Ovary (tissue), 9 donors: ENCODE data around the gene MAGEA9B. TPM values are rescaled to one million over a fixed set of nuclear protein-coding genes. Genes with fewer than 3 reads are reported as not detected.
"Not testable (repeated sequence)": the region's sequence is repeated elsewhere in the genome, so short reads cannot be mapped to it uniquely, and the experiment has no call there.

Source experiments
- DNase-seq, 5 donors: peaks; one replicate each; pipeline ENCODE4 v3.0.0-alpha.2; 2019 to 2020
- H3K27ac ChIP-seq, 2 donors: fragments of 200-600 bp; one replicate each; pipeline versions ENCODE4 v1.5.1 to v1.8.0; 2019 to 2022
- H3K27me3 ChIP-seq: fragments of 200-600 bp; one replicate; pipeline ENCODE4 v1.8.0; 2022
- H3K36me3 ChIP-seq: fragments of 200-600 bp; sonication (generic); one replicate; pipeline ENCODE4 v1.5.1; 2019
- H3K4me1 ChIP-seq: one replicate; pipeline ENCODE4 v1.8.1; 2013; ENCODE audit warnings: mild to moderate bottlenecking, moderate library complexity; ENCODE audit not compliant: insufficient read depth
- H3K4me3 ChIP-seq: fragments of 200-600 bp; sonication (generic); one replicate; pipeline ENCODE4 v1.5.1; 2017
- H3K9me3 ChIP-seq, 2 donors: fragments of 200-600 bp in 1 of 2; sonication (generic) in 1 of 2; one replicate each; pipeline versions ENCODE4 v1.5.1 to v1.8.1; 2013 to 2019; ENCODE audit warnings: mild to moderate bottlenecking in 1 of 2, moderate library complexity in 1 of 2
- CTCF ChIP-seq, 3 donors: fragments of 450-650 bp in 2 of 3; fragments of 200-600 bp in 1 of 3; IDR thresholded peaks; one replicate each; pipeline versions ENCODE4 v1.5.1 to v1.8.0; 2016 to 2022; ENCODE audit warnings: antibody characterized with exemption in 3 of 3, mild to moderate bottlenecking in 1 of 3
- EP300 ChIP-seq: sonication (generic); formaldehyde crosslinking; IDR thresholded peaks from one replicate; pipeline ENCODE4 v1.6.1; 2017; ENCODE audit warnings: antibody characterized with exemption
- POLR2A ChIP-seq: fragments of 450-650 bp; IDR thresholded peaks from one replicate; pipeline ENCODE4 v1.6.1; 2017; ENCODE audit warnings: antibody characterized with exemption, mild to moderate bottlenecking, moderate library complexity
- WGBS, 3 donors: extraction: QIAGEN DNeasy Blood & Tissue Kit in 1 of 3; methylation state at CpG; one replicate each; pipeline versions ENCODE4 v1.1.5 to v1.1.7; 2013 to 2017; 5-methylcytosine and 5-hydroxymethylcytosine counted together
- intact Hi-C, 4 donors: fragments of 100-400 bp; cut with DNase I; formaldehyde crosslinking; loops; one replicate each; pipeline versions ENCODE4 v1.11.0 to v1.15.1; 2022 to 2023
- polyA plus RNA-seq, 2 donors: library from polyadenylated mRNA; stranded (reverse); fragments of 200-250 nt in 1 of 2; fragments of 350-450 nt in 1 of 2; fragmentation: Illumina TruSeq in 1 of 2; extraction: RNeasy Lipid Tissue Mini Kit (QIAGEN cat#74804) in 1 of 2; gene quantifications; one replicate each; pipeline ENCODE4 v1.2.3, GENCODE V29; 2013 to 2014
- total RNA-seq, 7 donors: library from RNA; depleted of rRNA in 2 of 7; stranded (reverse); fragments of >200 nt in 2 of 7; fragmentation: NEBNext Ultra II Directional in 3 of 7; extraction: Animal tissue kit (Norgen Biotek cat#: 25700) in 3 of 7; gene quantifications; one replicate each; pipeline versions ENCODE4 v1.1.0 to v1.2.4, GENCODE V29; 2016 to 2023
- donor health status: DM: no; HTN: no; CAD: no; lungs with moderate emphysema.
- donor health status: DM: no; HTN: no; CAD: no.
- donor health status: Bipolar disorder and iron deficiency.
- donor health status: DM: yes; HTN: yes; CAD: no.
- donor health status: DM: no; HTN: no; CAD: no.
- donor health status: DM: yes; HTN: yes; CAD: no.

The MAGEA9B gene
- total and polyA plus RNA-seq, 9 donors, result 0.10 TPM; not detected in 8

DNA sequence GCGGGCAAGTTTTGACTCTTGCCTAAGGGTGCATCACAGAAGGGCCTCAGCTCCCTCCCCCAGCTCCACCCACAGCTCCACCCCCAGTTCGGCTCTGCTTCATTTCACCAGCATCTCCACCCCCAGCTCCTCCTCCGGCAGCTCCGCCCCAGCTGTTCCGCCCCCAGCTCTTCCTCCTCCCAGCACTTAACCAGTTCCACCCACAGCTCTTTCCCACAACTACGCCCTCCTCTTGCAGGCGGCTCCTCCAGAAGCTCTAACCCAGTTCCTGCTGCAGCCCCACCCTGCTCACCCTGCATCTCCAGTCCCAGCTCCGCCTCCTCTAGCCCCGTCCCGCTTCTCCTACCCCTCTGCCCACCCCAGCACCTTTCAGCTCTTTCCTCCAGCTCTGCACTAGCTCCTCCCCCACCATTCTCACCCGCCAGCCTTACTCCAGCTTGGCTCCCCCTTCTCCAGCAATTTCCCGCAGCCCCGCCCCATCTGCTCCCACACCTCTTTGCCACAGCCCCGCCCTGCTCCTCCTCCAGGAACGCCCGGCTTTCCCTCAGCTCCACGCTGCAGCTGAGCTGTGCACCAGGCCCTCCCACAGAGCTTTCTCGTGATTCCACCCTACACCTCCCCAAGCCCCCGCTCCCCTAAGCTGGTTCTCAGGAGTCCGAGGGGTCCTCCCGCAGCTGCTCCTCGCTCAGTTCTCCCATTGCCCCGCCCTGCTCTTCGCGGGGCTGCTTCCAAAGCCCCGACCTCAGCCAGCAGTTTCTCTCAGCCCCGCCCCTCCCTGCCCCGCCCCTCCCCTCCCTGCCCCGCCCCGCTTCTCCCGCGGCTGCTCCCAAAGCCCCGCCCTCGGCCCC lies 47.8 kb downstream of the MAGEA9B start:
- DNase-seq, result peak; percentile 86 to 90 (median 88)
- Histone ChIP-seq H3K9me3 (no peaks in the 10 kb centered on the region), H3K4me3 (peak overlapping the region; percentile 47), H3K36me3 (no peaks in the 10 kb centered on the region), H3K27me3 (no peaks in the 10 kb centered on the region), H3K4me1 (peaks cover 3% of the 10 kb centered on the region), H3K27ac (peak overlapping the region in 1 of 2 donors; percentile 38)
- WGBS, 3 donors, result 30 to 41% (median 38%) methylated on average over 34 of the region's 34 CpGs
- no peak for TF ChIP-seq CTCF (IDR thresholded peaks at IDR 0.05)
- no peak for TF ChIP-seq EP300
- TF ChIP-seq POLR2A, result no peak
- intact Hi-C loops, result no loop called here

DNA sequence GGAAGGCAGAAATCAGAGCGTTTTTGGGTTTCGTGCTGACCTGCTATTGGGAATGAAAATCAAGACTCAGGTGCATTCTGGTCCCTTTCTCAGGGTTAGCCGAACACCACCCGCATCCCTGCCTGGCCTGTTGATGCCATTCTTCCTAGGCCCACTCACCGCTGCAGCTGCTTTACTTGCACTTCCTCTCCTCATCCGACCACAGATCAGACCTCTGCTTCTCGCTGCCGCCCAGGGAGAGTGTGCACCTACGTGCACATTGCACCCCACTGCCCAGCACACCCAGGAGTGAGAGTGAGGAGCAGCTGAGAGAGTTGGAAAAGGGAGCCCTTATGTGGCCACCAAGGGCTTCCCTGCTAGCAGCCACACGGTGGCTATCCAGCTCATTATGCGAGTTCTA lies 49.8 kb downstream of the MAGEA9B start:
- H3K4me3 ChIP-seq, H3K36me3 ChIP-seq, H3K4me1 ChIP-seq, DNase-seq, intact Hi-C loops, H3K27ac ChIP-seq, H3K27me3 ChIP-seq, H3K9me3 ChIP-seq: not testable (repeated sequence)
- WGBS, 3 donors, result 80 to 87% (median 83%) methylated on average over 7 to 10 of the region's 11 CpGs

GRCh38 chrX:149534926-149535602 lies 52.2 kb downstream of the MAGEA9B start:
- H3K27ac ChIP-seq, H3K4me1 ChIP-seq, intact Hi-C loops, H3K36me3 ChIP-seq, H3K4me3 ChIP-seq, H3K27me3 ChIP-seq, DNase-seq, H3K9me3 ChIP-seq: not testable (repeated sequence)
- 50 to 54% (median 53%) methylated on average over 3 of the region's 3 CpGs for WGBS, 3 donors

GRCh38 chrX:149533999-149534398 lies 53.3 kb downstream of the MAGEA9B start:
- H3K4me1 ChIP-seq, H3K36me3 ChIP-seq, DNase-seq, H3K9me3 ChIP-seq, H3K27ac ChIP-seq, intact Hi-C loops, H3K4me3 ChIP-seq, H3K27me3 ChIP-seq: not testable (repeated sequence)
- WGBS, 3 donors, result 82 to 89% (median 84%) methylated on average over 10 to 11 of the region's 11 CpGs

DNA sequence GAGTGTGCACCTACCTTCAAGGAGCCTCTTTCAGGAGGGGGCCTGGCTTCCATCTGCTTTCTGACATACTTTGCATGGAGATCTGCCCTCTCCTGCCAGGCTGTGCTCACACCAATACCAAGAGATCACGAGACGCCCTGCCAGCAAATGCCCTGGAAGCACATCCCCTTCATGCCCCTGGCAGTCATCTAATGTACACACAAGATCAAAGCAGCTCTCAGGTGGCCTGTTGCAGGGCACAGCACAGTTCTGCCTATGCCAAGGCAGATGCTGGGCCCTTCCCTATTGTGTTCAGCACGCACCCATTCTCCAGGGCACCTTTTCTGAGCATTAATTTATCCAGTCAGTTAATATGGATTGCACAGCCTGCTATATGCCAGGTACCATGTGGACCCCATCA lies 54.4 kb downstream of the MAGEA9B start:
- H3K36me3 ChIP-seq, H3K4me3 ChIP-seq, H3K27ac ChIP-seq, H3K27me3 ChIP-seq, H3K4me1 ChIP-seq, intact Hi-C loops, DNase-seq, H3K9me3 ChIP-seq: not testable (repeated sequence)
- WGBS, 3 donors, result 92% methylated on average over 1 of the region's 3 CpGs; no CpG with 5 or more reads in 2 of the 3 donors

Other genes starting within 250 kb of the MAGEA9B start
- gene IDS, start 82.2 kb downstream of the MAGEA9B start, total RNA-seq, result 100 to 1,000 TPM in 1 of 7 donors, 10 to 100 TPM in 6; 53.3 to 104 (median 76.1) TPM
- 100 to 1,000 TPM in 1 of 2 donors, 10 to 100 TPM in 1; 59.7 to 122 TPM for gene IDS, start 82.2 kb downstream of the MAGEA9B start, polyA plus RNA-seq
- 10 to 100 TPM in 6 of 7 donors, 1 to 10 TPM in 1; 8.7 to 23.6 (median 17.5) TPM for gene EOLA1, start 46.4 kb downstream of the MAGEA9B start, total RNA-seq
- 10 to 100 TPM; 17.2 to 27.5 TPM for gene EOLA1, start 46.4 kb downstream of the MAGEA9B start, polyA plus RNA-seq
- not detected for gene HSFX3, start 37.5 kb downstream of the MAGEA9B start, total RNA-seq
- gene HSFX3, start 37.5 kb downstream of the MAGEA9B start, polyA plus RNA-seq, result not detected
- 1 to 10 TPM in 1 of 7 donors, under 1 TPM in 2, not detected in 4; 0.22 to 1.9 (median 0.66) TPM for gene HSFX2, start 7.9 kb upstream of the MAGEA9B start, total RNA-seq
- 1 to 10 TPM in 1 of 2 donors, under 1 TPM in 1; 0.70 to 1.7 TPM for gene HSFX2, start 7.9 kb upstream of the MAGEA9B start, polyA plus RNA-seq
- gene TMEM185A, start 44.3 kb upstream of the MAGEA9B start, total RNA-seq, result 10 to 100 TPM; 18.7 to 43.5 (median 36.7) TPM
- gene TMEM185A, start 44.3 kb upstream of the MAGEA9B start, polyA plus RNA-seq, result 10 to 100 TPM; 30.1 to 63.1 TPM
- not detected for gene MAGEA11, start 124.6 kb upstream of the MAGEA9B start, total RNA-seq
- not detected for gene MAGEA11, start 124.6 kb upstream of the MAGEA9B start, polyA plus RNA-seq
- gene HSFX1, start 186.6 kb upstream of the MAGEA9B start, total RNA-seq, result 1 to 10 TPM; 1.7 to 4.9 (median 3.2) TPM
- 1 to 10 TPM in 1 of 2 donors, under 1 TPM in 1; 0.73 to 3.2 TPM for gene HSFX1, start 186.6 kb upstream of the MAGEA9B start, polyA plus RNA-seq
- gene MAGEA9, start 194.5 kb upstream of the MAGEA9B start, total RNA-seq, result not detected
- not detected for gene MAGEA9, start 194.5 kb upstream of the MAGEA9B start, polyA plus RNA-seq